ENCODE results near the gene CD207.

DNA sequence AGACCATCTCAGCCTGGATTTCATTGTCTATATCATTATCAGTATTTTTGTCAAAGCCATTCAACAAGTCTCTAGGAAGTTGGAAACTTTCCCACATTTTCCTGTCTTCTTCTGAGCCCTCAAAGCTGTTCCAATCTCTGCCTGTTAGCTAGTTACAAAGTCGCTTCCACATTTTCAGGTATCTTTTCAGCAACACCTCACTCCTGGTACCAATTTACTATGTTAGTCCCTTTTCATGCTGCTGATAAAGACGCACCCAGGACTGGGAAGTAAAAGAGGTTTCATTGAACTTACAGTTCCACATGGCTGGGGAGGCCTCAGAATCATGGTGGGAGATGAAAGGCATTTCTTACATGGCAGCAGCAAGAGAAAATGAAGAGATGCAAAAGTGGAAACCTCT is 35.9 kb downstream of the CD207 start:
- no peak for TF ChIP-seq SUZ12 (IDR thresholded peaks at IDR 0.05; ENCODE audit: extremely low read depth, insufficient read depth, insufficient read length)
- TF ChIP-seq YY1 (IDR thresholded peaks at IDR 0.05; ENCODE audit: insufficient read depth, insufficient read length): no peak
- TF ChIP-seq ZNF274 (IDR thresholded peaks at IDR 0.05; ENCODE audit: low read depth, low read length): no peak

Data from NT2/D1 (cell line).